ENCODE measurements around the gene ARHGAP12. TPM values are rescaled to one million over a fixed set of nuclear protein-coding genes. Genes with fewer than 3 reads are reported as not detected.

ARHGAP12 gene
- total RNA-seq, 6 experiments from 2014 or later = 16.0 to 18.9 (median 17.9) TPM

DNA sequence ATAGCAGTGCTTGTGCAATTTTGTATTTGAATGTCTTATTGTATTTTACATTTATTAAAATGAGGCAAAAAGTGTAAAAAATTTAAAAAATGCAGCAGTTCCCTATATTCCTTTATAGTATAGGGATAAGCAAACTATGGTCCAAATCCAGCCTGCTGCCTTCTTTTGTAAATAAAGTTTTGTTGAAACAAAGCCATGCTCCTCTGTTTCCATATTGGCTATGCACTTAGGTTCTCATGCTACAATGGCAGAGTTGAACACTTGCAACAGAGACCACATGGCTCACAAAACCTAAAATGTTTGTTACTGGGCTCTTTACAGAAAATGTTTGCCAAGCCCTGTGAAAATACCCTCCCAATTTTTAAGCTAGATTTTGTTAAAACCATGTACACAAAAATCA, 50.1 kb downstream of the ARHGAP12 start:
- H3K9me3 Mint-ChIP-seq = no peaks in the 10 kb centered on the region
- no peaks in the 10 kb centered on the region for H3K27me3 Mint-ChIP-seq (ENCODE audit: insufficient read depth)
- no peak overlapping the region for H3K27ac Mint-ChIP-seq
- peaks cover 30% of the 10 kb centered on the region for H3K4me1 Mint-ChIP-seq (ENCODE audit: low read depth)
- no peak overlapping the region for H3K4me3 Mint-ChIP-seq
- H3K36me3 Mint-ChIP-seq (ENCODE audit: low read depth) = no peaks in the 10 kb centered on the region
- TF ChIP-seq, protein P1, sequence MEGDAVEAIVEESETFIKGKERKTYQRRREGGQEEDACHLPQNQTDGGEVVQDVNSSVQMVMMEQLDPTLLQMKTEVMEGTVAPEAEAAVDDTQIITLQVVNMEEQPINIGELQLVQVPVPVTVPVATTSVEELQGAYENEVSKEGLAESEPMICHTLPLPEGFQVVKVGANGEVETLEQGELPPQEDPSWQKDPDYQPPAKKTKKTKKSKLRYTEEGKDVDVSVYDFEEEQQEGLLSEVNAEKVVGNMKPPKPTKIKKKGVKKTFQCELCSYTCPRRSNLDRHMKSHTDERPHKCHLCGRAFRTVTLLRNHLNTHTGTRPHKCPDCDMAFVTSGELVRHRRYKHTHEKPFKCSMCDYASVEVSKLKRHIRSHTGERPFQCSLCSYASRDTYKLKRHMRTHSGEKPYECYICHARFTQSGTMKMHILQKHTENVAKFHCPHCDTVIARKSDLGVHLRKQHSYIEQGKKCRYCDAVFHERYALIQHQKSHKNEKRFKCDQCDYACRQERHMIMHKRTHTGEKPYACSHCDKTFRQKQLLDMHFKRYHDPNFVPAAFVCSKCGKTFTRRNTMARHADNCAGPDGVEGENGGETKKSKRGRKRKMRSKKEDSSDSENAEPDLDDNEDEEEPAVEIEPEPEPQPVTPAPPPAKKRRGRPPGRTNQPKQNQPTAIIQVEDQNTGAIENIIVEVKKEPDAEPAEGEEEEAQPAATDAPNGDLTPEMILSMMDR (IDR thresholded peaks at IDR 0.05) = no peak
- no peak for DNase-seq

DNA sequence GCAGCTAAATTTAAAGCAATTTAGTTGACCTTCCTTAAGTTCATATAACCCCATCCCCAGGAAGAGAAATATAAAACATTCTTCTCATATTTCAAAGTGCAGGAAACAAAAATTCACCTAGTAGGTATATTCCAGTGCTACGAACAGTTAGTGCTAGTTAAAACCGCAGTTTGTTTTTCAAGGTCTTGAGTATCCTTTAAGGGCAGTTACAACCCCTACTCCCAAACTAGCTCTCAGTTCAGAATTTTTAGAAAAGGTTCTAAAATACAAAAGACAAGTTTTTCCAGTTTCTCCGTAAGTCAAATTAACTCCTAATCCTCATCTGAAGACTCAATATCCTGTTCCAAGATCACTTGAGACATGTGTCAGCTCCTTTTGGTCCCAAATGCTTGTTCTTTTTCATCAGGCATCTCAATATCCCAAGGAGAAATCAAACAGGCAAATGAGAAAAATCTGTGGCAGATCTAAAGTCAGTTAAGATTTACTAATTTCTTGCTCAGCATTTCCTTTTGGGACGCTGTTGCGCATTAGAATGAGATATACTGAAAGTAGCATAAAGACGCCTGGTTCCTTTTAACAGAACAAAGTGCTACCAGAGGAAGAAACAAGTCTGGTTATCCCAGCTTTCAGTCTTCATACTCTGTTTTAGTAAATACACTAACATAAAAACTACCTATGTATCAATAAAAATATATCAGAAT, 51.8 kb downstream of the ARHGAP12 start:
- H3K27ac Mint-ChIP-seq = no peak overlapping the region; the same call in 1 of the 2 replicates
- peak overlapping the region; percentile 13; the same call in 1 of the 2 replicates for H3K4me3 Mint-ChIP-seq

DNA sequence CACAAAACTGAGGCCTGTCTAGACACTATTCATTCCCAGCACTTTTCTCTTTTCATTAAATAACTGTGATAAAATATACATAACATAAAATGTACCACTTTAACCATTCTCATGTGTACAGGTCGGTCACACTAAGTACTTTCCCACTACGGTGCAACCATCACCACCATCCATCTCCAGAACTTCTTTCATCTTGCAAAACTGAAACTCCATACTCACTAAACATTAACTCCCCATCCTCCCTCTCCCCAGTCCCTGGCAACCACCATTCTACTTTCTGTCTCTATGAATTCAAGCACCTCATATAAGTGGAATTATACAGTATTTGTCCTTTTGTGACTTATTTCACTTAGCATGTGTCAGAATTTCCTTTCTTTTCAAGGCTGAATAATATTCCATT, 53.0 kb downstream of the ARHGAP12 start:
- Mint-ChIP-seq H3K4me3 (no peak overlapping the region), H3K9me3 (no peaks in the 10 kb centered on the region), H3K27me3 (ENCODE audit: insufficient read depth) (no peaks in the 10 kb centered on the region), H3K36me3 (ENCODE audit: low read depth) (no peaks in the 10 kb centered on the region), H3K27ac (no peak overlapping the region), H3K4me1 (ENCODE audit: low read depth) (peaks cover 14% of the 10 kb centered on the region)
- no peak for DNase-seq
- TF ChIP-seq, protein P1 (IDR thresholded peaks at IDR 0.05) = no peak

More for the DNA sequence above, 51.8 kb downstream of the ARHGAP12 start:
- H3K4me1 Mint-ChIP-seq (ENCODE audit: low read depth) = peaks cover 24% of the 10 kb centered on the region
- no peaks in the 10 kb centered on the region for H3K36me3 Mint-ChIP-seq (ENCODE audit: low read depth)
- no peaks in the 10 kb centered on the region for H3K9me3 Mint-ChIP-seq
- H3K27me3 Mint-ChIP-seq (ENCODE audit: insufficient read depth) = no peaks in the 10 kb centered on the region
- TF ChIP-seq, protein P1 (IDR thresholded peaks at IDR 0.05) = no peak
- no peak for DNase-seq

DNA sequence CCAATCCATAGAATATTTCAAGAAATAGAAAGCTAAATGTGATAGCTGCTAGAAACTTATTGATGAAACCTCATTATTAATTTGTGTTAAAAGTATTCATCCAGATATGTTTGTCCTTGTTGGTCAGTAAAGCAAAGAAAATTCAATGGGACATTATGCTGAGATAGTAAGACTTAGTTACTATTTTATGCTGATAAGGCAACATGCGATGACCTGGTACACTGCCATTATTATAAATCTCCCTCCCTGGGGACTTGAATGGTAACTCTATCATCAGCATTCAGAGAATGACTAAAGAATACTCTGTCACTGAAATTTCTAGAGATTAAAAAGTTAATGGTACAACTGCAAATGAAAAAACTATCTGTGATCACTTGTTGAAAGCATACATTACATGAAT, 54.9 kb downstream of the ARHGAP12 start:
- Mint-ChIP-seq H3K4me1 (ENCODE audit: low read depth) (peaks cover 17% of the 10 kb centered on the region), H3K36me3 (ENCODE audit: low read depth) (no peaks in the 10 kb centered on the region), H3K27me3 (ENCODE audit: insufficient read depth) (no peaks in the 10 kb centered on the region), H3K4me3 (no peak overlapping the region), H3K9me3 (no peaks in the 10 kb centered on the region), H3K27ac (no peak overlapping the region)
- DNase-seq = no peak
- TF ChIP-seq, protein P1 (IDR thresholded peaks at IDR 0.05) = no peak

DNA sequence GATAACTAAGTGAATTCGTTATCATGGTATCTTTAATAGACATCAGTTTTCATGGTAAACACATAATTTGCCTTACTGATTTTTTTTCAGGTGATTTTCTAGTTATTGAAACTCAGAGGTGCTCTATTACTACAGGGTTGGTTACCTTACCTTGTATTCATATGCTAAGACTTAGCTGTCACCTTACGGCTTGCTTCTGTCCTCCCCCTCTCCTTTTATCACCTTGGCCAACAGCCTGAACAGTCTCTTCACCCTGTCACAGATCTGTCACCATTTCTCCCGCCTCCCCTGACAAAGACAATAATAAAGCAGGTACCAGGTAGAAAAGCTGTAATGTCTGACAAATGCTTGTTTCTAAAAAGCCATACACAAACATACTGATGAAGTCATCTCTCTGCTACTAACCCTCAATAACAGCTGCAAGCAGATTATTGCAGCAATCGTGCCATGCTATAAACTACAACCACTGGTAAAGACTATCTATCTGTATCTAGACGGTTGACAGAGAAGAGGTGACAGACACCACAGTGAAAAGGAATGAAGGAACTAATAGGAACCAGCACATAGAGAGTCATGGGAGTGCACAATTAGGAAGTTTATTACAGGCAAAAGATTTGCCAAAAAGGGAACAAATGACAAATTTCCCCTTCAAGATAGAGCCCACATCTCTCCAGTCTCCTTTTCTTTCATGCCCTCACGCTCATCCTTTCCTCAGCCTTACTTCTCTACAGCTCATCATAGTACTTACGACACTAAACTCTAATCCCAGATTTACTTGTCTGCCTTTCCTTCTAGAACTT, 57.2 kb downstream of the ARHGAP12 start:
- H3K27me3 Mint-ChIP-seq (ENCODE audit: insufficient read depth) = no peaks in the 10 kb centered on the region
- TF ChIP-seq, protein P1 (IDR thresholded peaks at IDR 0.05) = no peak
- H3K4me1 Mint-ChIP-seq (ENCODE audit: low read depth) = peaks cover 27% of the 10 kb centered on the region
- H3K4me3 Mint-ChIP-seq = no peak overlapping the region
- DNase-seq = no peak
- no peaks in the 10 kb centered on the region for H3K36me3 Mint-ChIP-seq (ENCODE audit: low read depth)
- no peak overlapping the region for H3K27ac Mint-ChIP-seq
- H3K9me3 Mint-ChIP-seq = no peaks in the 10 kb centered on the region
